ENCODE results near the gene RARG.
"Not testable (repeated sequence)": the region's sequence is repeated elsewhere in the genome, so short reads cannot be mapped to it uniquely, and the experiment has no call there.

RARG gene

GRCh38 chr12:53191096-53191884 is 40.7 kb downstream of the RARG start:
- no peak for DNase-seq (ENCODE audit: low read depth)

- DNase-seq (ENCODE audit: low read depth): peak; percentile 41
Measured at GRCh38 chr12:53190108-53190729, 41.8 kb downstream of the RARG start.

- DNase-seq (ENCODE audit: low read depth): no peak
Measured at GRCh38 chr12:53187145-53187899, 44.7 kb downstream of the RARG start.

DNA sequence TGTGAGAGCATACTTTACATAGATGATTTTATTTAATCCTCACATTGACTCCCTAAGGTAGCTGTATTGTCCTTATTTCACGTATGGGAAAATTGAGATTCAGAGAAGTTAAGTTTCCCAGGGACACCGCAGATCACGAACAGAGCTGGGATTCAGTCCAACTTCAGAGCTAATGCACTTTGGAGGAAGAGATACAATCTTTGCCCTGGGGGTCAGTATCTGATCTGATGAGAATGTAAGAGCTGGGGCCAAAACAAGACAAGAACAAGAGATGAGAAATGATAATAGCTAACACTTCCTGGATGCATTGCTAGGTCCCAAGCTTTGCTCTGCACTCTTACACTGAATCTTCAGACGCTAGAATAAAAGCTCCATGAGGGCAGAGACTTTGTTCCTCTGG is 45.3 kb downstream of the RARG start:
- no peak for DNase-seq (ENCODE audit: low read depth)

- no peak for DNase-seq (ENCODE audit: low read depth)
Measured at GRCh38 chr12:53185582-53186153, 46.3 kb downstream of the RARG start.

DNA sequence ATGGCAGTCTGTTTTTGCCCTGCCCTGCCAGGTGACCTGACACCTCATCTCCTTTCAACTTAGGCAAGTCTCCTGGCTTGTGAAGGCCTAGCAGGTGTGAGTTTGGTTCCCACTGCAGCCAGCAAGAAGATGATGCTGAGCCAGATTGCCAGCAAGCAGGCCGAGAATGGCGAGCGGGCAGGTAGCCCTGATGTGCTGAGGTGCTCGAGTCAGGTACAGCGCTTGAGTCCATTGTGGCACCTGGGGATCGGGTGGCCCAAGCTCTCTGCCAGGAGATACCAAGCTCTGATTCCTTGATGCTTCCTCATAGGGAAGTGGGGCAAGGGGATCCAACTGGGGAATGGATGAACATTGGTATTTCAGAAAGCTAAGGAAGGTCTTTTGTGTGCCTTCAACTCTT is 47.2 kb downstream of the RARG start:
- no peak for DNase-seq (ENCODE audit: low read depth)

- no peak for DNase-seq (ENCODE audit: low read depth)
Measured at GRCh38 chr12:53182903-53183302, 49.1 kb downstream of the RARG start.

DNA sequence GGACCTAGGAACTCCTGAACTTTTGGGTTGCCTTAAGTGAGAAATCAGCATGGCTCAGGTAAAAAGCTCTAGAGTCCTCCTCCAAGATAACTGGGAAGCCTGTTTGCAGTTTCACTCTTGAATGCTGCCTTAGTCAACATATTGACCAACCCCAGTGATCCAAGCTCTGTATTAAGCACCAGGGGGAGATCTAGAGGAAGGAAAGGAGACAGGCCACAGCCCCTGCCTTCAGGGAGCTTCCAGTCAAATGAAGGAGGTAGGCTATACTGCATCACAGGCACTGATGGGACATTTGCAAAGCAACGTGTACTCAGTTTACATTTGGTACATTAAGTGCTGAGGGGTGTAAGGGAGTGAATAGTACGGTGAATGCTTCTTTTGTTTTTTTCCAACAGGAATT is 50.1 kb downstream of the RARG start:
- no peak for DNase-seq (ENCODE audit: low read depth)

- peak; percentile 75 for DNase-seq (ENCODE audit: low read depth)
Measured at GRCh38 chr12:53180931-53181645, 50.9 kb downstream of the RARG start.

DNA sequence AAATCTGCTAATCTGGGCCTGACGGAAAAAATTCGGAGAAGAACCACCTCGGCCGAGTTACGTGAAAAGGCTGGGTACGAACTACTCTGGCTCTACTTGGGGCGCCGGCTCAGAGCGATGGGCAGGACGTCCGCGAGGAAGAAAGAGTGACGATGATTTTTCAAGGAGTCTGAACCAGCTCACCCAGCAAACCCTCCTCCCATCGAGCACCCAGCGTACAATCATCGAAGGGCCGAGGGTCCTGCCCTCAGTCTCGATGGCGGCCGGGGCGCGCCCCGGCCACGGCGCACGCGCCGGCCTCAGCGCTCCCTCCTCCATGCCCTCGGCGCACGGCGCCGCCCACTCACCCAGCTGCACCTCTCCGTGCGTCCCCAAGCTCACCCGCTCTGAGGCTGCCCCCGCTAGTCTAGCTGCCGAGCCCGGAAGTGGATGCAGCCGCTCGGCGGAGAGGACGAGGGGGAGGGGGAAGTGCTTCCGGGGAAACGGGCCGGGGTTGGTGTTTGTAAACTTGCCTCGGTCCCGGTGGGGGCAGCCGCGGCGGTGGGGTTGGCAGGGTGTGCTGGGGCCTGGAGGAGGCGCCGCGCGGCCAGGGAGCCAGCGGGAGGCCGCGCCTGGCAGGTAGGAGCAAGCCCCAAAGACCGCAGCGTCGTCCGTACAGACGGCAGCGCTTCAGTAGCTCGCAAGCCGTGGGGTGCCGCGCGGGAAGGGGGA is 51.6 kb downstream of the RARG start, which contains the start of the genes CSAD and ZNF740:
CSAD (minus strand) TSS at position 706 of the 711 bp plus-strand sequence. CDS start 7,455 bp downstream, outside the sequence.
ZNF740 (plus strand) TSS at position 503 of the 711 bp plus-strand sequence. CDS start 1,262 bp downstream, outside the sequence.
- DNase-seq (ENCODE audit: low read depth): peak; percentile 97

DNA sequence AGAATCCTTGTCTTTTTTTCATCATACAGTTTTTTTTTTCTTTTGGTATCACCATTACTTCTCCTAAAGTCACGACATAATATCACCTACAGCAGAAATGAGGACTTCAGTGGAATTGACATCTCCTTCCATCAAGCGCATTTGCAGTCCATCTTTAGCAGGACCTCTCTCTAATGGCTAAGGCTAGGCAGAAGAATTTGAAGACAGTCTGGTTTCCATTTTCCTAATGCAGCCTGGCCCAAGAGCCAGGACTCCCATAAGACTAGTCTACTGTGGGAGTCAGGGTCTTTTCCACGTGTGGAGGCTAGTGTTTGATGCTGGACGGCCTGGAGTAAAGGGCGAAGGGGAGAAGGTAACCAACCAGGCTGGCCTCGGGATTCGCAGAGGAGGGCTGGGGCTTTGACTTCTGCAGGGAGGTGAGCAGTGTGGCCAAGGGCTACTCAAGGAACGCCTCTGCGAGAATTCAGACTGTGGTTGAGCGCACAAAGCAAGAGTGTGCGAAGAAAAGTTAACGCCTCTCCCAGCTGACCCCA is 52.3 kb downstream of the RARG start:
- DNase-seq (ENCODE audit: low read depth): no peak

GRCh38 chr12:53178803-53179202 is 53.2 kb downstream of the RARG start:
- not testable (repeated sequence) for DNase-seq (ENCODE audit: low read depth)

DNA sequence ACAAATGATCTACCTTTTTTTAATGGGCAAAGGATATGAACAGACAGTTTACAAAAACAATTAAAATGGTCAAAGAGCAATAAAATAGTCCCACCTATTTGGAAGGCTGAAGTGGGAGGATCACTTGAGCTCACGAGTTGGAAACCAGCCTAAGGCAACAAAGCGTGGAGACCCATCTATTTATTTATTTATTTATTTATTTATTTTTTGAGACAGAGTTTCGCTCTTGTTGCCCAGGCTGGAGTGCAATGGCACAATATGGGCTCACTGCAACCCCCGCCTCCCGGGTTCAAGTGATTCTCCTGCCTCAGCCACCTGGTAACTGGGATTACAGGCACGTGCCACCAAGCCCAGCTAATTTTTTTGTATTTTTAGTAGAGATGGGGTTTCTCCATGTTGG is 54.6 kb downstream of the RARG start:
- DNase-seq (ENCODE audit: low read depth): not testable (repeated sequence)

DNA sequence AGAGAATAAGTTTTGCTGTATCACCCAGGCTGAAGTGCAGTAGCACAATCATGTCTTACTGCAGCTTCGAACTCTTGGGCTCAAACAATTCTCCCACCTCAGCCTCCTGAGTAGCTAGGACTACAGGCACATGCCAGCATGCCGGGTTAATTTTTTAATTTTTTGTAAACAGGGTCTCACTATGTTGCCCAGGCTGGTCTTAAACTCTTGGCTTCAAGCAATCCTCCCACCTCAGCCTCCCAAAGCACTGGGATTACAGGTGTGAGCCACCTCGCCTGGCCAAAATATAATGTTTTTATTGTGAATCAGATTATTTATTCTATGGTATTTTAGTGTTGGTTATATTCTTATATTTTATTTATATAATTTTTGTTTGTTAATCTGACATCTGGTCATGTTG is 55.3 kb downstream of the RARG start:
- no peak for DNase-seq (ENCODE audit: low read depth)

DNA sequence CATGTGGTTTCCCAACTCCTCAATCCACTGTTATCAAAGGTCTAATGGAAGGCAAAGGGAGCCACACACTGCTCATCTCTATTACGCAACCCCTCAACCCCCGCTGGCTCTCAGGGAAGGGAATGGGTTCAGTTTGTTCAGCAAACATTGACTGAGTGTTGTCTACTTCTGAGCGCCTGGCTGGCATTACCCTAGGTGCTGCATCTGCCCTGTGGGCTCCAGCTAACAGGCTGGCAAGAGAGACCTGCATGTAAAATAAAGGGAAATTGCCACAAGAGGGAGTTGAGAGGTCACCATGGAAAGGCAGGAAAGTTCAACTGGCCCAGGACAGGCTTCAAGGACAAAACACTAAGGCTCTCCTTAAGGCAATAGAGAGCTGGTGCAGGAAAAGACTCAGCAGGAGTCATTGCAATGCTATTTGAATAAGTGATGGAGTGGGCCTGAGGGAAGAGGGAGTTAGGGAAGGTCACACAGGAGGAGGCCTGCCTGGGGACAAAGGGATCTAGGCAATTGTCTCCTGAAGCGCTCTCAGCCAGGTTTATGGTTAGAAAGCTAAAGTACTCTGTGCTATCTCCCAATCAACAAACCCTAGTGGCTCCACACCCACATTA is 57.0 kb downstream of the RARG start:
- DNase-seq (ENCODE audit: low read depth): no peak

- no peak for DNase-seq (ENCODE audit: low read depth)
Measured at GRCh38 chr12:53173085-53173715, 58.8 kb downstream of the RARG start.

DNA sequence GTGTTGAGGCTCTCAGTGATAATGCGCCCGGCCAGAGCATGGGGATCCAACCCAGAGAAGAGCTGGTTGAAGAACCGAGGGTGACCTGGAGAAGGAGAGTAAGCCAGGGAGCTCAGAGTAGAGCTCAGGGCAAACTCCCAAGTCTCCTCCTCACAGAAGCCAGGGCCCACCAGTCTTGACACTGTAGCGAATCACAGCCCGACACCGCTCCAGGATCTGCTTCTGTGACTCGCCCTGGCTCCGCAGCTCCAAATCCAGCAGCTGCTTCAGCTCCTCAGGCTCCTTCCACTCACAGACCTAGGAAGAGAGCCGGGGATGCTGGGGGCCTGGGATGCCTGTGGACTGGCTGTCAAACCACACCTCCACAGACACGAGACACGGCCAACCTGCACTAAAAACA is 59.7 kb downstream of the RARG start:
- no peak for DNase-seq (ENCODE audit: low read depth)

GRCh38 chr12:53171725-53172329 is 60.2 kb downstream of the RARG start:
- no peak for DNase-seq (ENCODE audit: low read depth)
